Measurements from ENCODE around the gene RRP1B.

GRCh38 chr21:43692949-43693348 lies 33.6 kb downstream of the RRP1B start:
- TF ChIP-seq SUZ12 (IDR thresholded peaks at IDR 0.05; ENCODE audit: extremely low read depth, insufficient read depth, insufficient read length) (no peak), ZNF274 (IDR thresholded peaks at IDR 0.05; ENCODE audit: low read depth, low read length) (no peak)
